Ammon's horn (tissue), 1 donor: ENCODE results near the gene E2F3.
"Not testable (repeated sequence)": the region's sequence is repeated elsewhere in the genome, so short reads cannot be mapped to it uniquely, and the experiment has no call there.

Source experiments
- DNase-seq: peaks from one replicate; pipeline ENCODE4 v3.0.0-alpha.2; 2016; ENCODE audit warnings: low spot score

Gene E2F3

GRCh38 chr6:20433929-20434328 lies 32.2 kb downstream of the E2F3 start:
- DNase-seq = no peak

DNA sequence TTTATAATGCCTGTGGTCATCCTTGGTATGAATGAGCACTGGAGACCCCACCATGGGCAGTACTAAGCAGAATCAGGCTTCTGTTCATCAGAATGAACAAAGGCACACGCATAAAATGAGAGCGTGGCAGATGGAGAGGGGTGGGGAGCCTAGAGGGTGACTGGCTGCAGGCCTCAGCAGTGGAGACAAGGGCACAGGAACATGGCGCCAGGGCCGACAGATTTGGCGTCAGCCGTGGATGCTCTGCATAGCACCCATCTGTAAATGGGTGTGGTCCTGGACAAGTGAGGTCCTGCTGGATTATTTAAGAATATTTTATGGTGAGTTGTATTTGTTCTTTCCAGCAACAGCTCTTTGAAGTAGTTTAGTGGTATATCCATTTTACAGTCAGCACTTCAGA lies 33.1 kb downstream of the E2F3 start:
- DNase-seq = no peak

DNA sequence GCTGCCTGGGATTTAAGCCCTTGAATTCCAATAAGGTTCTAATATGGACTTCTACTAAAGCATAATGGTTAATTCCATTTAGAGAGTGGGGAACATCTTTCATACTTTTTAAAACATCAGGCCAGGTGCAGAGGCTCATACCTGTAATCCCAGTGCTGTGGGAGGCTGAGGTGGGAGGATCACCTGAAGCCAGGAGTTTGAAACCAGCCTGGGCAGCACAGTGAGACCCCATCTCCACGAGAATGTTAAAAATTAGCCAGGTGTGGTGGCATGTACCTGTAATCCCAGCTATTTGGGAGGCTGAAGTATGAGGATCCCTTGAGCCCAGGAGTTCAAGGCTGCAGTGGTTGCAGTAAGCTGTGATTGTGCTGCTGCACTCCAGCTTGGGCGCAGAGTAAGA lies 35.0 kb downstream of the E2F3 start:
- no peak for DNase-seq

DNA sequence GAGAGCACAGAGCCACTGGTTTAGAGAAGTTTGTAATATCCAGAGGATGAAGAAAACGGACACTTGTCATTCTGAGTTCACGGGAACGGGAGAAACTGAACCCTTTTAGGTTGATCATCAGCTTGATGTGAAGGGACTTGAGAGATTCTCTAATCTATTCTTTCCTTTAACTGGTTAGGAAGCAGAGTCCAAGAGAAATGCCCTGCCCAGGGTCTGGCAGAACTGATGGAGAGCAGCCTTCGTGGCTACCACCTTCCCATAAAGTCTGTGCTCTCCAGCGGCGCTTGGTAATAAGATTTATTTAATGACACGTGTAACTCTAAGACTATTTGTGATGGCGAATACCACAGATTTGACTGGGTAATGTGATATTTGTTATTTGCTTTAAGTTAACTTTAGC lies 36.0 kb downstream of the E2F3 start:
- DNase-seq = no peak

- no peak for DNase-seq
These were observed 36.9 kb downstream of the E2F3 start for GRCh38 chr6:20438462-20439070.

- DNase-seq = no peak
These were observed 37.9 kb downstream of the E2F3 start for GRCh38 chr6:20439558-20439957.

- DNase-seq = no peak
These were observed 38.6 kb downstream of the E2F3 start for GRCh38 chr6:20440296-20440695.

GRCh38 chr6:20441236-20441635 lies 39.6 kb downstream of the E2F3 start:
- DNase-seq = no peak

- no peak for DNase-seq
These were observed 40.2 kb downstream of the E2F3 start for GRCh38 chr6:20441921-20442320.

DNA sequence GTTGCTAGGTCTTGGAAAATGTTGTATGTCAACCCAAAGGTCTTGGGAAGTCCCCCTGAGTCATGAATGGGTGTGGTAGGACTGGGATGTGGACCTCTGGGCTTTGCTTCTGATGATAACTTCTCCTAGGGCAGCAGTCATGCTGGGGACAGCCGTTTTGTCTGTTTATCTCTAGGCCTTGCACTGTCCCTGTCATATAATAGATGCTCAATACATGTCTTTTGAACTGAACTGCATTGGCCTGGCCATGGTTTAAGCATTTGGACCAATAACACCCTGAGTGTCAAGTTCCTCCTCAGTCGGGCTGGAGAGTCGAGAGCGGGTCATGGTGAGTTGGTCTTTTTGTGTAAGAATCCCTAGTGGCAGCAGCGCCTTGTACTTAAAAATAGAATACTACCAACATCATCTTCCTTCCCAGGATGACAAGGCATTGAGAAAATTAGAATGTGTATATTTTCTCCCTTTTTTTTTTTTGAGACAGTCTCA lies 43.1 kb downstream of the E2F3 start:
- no peak for DNase-seq

GRCh38 chr6:20447157-20447556 lies 45.5 kb downstream of the E2F3 start:
- DNase-seq = no peak

- DNase-seq = no peak
These were observed 46.0 kb downstream of the E2F3 start for GRCh38 chr6:20447581-20448132.

- no peak for DNase-seq
These were observed 47.1 kb downstream of the E2F3 start for GRCh38 chr6:20448828-20449227.

DNA sequence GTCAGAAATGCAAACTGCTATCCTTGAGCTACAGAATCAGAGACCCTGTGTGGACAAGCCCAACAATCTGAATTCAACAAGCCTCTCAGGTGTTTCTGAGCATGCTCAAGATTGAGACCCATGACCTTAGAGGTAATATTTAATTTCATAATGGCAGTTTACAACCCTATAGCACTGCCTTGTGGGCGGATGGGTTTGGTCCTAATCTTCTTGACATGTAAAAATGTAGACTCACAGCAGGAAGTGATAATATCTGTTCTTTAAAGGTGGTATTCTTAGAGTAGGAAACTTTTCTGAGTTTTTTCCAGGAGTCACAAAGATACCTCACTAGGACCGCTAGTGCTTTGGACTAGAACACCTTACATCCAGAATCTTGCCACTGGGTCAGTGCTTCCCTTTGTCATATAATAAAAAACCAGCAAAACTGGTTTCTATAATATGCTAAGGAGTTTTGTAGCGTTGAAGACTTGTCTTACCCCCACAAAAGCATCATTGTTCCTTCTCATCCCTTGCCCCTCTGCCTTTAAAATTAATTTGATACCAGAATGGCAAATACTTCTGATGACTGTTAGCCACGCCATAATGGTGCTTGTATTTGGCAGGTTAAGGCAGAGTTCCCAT lies 52.6 kb downstream of the E2F3 start:
- DNase-seq = no peak

DNA sequence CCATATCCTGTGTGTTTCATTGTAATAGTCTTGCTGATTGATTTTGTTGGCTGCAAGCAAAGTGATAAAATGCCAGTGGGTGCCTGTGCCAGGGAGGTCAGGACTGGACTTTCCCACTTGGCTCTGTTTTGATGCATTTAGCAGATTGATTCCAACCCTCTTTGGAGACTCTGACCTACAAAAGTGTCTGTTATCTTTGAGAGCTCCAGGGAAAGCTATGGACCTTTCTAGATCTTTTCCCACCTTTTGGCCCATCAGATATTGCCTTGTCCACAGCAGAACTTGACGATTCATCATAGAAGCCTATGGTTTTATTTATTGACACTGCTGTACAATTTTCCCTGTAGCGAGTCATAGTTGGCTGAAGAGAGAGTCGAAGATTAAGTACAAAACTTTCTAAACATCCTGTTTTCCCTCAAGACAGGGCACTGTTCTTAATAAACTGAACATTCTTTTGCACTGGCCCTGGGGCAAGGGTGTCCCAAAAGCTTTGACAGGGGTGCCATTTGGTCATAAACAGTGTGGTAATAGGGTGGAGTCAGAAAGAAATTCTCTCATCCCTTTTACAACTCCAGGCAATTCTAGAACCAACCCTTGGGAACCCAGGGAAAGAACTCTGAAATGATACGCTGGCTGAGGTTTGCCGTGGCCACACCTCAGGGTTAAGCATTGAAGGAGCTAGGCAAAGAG lies 53.7 kb downstream of the E2F3 start:
- no peak for DNase-seq

DNA sequence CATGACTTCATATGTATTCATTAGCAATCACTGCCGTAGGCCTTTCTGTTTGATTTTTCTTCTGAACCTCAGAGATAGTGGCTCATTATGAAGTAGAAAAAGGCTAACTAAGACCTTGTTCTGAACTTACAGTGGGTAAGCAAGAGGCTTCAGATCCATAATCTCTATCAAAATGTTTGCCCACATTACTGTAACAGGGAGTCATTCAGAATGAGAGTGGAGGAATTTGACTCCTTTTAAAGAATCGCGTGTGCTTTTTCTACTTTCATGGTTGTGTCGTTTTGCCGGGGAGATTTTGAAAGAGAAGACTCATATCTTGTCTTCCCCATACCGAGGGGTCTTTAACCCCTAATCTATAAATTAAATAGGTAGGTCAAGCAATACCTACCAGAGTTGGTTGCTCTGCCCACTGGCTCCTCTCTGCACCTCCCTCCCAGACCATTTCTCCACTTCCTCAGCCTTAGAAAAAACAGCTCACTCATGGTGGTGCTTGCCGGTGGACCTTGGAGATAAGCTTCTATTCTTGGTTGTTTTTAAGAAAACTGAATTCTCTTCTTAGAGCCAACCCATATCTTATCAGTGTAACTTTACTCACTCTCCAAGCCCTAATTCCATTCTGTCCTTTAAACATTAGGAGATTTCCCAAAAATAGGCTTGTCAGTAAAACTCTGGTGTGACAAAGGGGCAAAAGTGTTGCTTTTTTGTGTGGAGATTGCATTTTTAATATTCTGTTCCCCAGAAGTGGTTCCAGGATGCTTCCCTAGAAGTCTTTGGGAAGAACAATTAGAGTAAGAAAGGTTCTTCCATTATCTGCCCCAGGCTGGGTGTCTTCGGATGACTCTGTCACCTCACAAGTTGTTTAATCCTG lies 56.6 kb downstream of the E2F3 start:
- DNase-seq = no peak

DNA sequence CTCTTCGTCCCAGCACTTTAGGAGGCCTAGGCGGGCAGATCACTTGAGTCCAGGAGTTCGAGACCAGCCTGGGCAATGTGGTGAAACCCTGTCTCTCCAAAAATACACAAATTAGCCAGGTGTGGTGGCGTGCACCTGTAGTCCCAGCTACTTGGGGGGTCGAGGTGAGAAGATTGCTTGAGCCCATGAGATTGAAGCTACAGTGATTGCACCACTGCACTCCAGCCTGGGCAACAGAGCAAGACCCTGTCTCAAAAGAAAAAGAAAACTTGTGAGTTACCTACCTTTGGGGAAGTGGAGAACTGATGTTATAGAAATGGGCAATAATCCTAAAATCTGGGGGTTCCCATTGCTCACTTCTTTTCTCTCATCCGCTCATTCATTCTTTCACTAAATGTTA lies 58.0 kb downstream of the E2F3 start:
- DNase-seq = no peak

- no peak for DNase-seq
These were observed 59.9 kb downstream of the E2F3 start for GRCh38 chr6:20461576-20461975.

DNA sequence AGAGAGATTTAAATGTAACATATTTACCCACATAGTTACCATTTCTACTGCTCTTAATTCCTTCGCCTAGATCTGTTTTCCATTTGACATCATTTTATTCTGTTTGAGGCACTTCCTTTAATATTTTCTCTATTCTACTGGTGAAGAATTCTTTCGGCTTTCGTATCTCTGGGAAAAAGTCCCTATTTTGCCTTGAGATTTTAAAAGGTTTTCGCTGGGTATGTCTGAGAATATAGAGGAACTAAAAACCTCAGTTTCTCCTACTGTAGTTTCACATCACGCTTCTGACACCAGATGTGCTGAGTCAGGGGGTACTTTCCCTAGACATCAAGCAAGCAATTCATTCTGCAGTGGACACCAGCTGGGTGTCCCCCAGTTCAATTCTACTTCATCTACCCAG lies 61.7 kb downstream of the E2F3 start:
- DNase-seq = no peak

GRCh38 chr6:20464041-20464440 lies 62.4 kb downstream of the E2F3 start:
- no peak for DNase-seq

DNA sequence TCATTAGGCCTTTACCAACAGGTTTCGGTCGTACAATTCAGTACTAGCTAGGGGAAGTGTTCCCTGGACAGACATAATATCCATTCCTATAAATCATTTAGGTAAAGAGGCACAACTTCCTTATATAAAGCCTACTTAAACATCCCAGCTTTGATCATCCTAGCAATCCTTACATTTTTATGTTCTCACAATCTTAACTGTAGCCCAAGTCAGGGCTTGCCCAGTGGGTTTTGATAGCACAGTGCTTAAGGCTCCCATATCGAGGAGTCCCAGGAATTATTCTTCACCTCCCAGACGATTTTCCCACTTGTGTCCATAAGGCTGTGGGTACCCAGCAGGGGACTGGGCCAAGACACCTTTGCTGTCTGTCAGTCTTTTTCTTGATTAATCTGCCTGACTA lies 63.2 kb downstream of the E2F3 start:
- no peak for DNase-seq

DNA sequence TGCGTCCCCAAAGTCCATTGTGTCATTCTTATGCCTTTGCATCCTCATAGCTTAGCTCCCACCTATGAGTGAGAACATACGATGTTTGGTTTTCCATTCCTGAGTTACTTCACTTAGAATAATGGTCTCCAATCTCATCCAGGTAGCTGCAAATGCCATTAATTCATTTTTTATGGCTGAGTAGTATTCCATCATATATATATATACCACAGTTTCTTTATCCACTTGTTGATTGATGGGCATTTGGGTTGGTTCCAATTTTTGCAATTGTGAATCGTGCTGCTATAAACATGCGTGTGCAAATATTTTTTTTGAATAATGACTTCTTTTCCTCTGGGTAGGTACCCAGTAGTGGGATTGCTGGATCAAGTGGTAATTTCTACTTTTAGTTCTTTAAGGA lies 63.9 kb downstream of the E2F3 start:
- not testable (repeated sequence) for DNase-seq
